ENCODE data around the gene PCDH17.

PCDH17 gene

DNA sequence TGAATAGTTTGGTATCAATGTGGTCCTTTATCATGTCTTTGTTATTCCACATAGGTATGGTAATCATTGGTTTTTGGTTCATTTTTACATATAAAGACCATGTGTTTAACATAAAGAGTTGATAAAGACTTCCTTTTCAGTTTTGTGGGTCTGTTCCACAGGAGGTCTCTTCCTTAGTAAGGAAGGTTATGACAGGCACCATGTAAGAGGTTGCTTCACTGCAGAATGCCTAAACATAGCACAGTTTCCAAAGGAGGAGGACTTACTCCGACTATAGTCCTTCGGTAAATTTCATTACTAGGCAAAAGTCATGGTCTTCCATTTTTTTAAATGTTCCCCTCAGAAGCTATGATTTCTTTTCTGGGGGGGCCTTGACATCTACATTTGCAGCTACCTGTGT, 27.1 kb upstream of the PCDH17 start:
- TF ChIP-seq, protein P1, sequence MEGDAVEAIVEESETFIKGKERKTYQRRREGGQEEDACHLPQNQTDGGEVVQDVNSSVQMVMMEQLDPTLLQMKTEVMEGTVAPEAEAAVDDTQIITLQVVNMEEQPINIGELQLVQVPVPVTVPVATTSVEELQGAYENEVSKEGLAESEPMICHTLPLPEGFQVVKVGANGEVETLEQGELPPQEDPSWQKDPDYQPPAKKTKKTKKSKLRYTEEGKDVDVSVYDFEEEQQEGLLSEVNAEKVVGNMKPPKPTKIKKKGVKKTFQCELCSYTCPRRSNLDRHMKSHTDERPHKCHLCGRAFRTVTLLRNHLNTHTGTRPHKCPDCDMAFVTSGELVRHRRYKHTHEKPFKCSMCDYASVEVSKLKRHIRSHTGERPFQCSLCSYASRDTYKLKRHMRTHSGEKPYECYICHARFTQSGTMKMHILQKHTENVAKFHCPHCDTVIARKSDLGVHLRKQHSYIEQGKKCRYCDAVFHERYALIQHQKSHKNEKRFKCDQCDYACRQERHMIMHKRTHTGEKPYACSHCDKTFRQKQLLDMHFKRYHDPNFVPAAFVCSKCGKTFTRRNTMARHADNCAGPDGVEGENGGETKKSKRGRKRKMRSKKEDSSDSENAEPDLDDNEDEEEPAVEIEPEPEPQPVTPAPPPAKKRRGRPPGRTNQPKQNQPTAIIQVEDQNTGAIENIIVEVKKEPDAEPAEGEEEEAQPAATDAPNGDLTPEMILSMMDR (IDR thresholded peaks at IDR 0.05; ENCODE audit: low read depth, low read length) = no peak
- DNase-seq (ENCODE audit: extremely low read depth, low read depth) = no peak

DNA sequence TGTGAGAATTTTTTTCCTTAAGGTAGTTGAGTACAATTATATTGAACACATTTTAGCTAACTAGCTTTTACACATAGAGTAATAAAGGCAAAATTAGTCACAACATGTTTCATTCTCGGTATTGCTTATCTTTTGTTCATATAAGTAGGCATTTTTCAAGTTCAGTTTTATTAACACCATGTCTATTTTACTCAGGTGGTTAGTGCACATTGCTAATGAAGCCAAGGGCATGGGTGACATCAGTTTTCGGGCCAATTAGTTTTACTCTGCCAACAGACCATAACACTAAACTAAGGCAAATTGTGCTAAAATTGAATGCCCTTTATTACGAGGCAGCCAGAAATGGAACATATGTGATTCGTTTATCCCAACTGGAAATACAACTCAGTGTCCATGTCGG, 19.6 kb upstream of the PCDH17 start:
- TF ChIP-seq, protein P1 (IDR thresholded peaks at IDR 0.05; ENCODE audit: low read depth, low read length) = no peak
- no peak for DNase-seq (ENCODE audit: extremely low read depth, low read depth)

DNA sequence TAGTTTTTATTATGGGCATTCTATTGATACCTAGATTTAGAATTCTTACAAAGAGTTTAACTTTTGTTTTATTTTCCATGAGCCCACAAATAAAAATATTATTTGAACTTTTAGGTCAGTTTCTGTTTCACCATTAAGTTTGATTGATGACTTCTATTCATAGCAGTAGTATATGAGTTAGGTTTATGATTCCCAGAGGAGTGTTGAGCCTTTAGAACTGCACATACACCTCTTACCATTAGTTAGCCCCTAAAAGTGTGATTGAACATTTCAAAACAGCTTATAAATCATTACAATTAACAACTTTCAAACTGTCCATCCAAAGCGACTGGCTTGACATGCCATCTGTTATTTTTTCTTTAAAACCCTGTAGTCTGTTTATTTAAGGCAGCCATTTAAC, 19.0 kb upstream of the PCDH17 start:
- TF ChIP-seq, protein P1 (IDR thresholded peaks at IDR 0.05; ENCODE audit: low read depth, low read length) = no peak
- no peak for DNase-seq (ENCODE audit: extremely low read depth, low read depth)

DNA sequence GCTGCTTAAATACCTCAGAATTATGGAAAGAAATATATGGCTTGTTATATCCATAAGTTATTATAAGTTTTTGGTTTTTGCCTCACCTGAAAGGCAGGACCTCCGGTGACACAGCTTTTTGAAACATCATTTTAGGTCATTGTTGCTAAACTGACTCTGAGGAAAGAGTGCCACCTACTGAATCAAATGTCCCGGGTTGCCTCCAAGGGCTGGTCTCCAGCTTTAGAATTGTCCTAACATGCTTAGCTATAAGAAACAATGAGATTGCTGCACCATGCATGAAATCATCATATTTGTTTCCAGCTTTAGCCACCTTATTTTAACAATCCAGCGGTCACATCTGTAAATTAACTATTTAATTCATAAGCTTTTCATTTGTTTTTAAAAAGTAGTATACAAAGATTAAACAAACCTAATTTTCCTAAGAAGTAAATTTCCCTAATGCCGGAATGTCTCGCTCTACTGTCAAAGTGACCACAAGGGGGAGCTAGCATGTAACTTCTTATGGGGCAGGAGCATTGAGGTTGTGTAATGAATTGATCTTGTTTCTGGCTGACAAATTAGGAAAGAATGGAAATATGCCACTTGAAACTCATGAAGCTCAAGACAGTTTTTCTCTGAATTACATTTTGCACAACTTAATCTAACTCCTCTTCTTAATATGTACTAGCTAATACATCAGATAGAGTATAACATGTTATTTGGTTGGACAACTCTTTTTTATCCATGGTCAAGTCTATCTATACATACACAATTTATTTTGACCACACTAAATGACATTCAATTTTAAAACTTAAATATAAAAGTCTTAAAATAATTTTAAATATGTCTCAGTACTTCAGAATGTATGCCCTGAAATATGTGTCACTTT, 6.7 kb upstream of the PCDH17 start:
- TF ChIP-seq, protein P1 (IDR thresholded peaks at IDR 0.05; ENCODE audit: low read depth, low read length) = peak; percentile 84
- DNase-seq (ENCODE audit: extremely low read depth, low read depth) = peak; percentile 10

DNA sequence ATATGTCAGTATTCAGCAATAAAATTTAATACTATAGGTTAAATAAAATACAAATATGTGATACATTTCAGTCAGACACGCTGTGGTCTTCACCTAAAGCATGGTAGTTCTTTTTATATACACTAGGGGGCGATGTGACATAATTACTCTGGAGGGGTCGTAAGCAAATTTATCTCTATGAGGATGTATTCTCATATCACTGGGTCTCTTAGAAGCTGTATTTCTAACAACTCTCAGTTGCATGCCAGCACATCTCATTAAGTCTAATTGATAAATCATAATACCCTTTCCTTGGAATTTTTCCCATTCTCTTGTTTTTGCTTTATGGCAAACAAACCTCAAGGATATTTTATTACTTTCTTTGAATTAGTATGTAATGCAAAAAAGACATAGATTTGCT, 3.9 kb upstream of the PCDH17 start:
- DNase-seq (ENCODE audit: extremely low read depth, low read depth) = no peak
- TF ChIP-seq, protein P1 (IDR thresholded peaks at IDR 0.05; ENCODE audit: low read depth, low read length) = peak; percentile 49

DNA sequence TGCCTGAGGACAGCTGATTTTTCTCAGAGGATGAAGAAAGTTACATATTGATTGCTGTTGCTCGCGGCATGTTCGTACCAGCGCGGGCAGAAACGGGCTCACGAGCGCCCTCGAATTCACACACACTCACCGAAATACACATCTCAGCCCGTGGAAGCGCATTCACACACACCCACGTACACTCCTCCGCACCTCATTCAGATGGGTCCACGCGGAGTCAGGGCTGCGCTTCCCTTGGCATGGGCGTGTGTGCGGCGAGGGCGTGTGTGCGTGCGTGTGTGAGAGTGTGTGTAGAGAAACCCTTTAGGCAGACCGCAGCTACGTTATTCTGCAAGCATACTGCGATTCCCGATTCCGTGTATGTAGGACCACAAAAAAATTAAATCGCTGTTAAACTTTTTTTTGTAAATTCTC, 2.1 kb upstream of the PCDH17 start:
- no peak for DNase-seq (ENCODE audit: extremely low read depth, low read depth)
- TF ChIP-seq, protein P1 (IDR thresholded peaks at IDR 0.05; ENCODE audit: low read depth, low read length) = no peak

DNA sequence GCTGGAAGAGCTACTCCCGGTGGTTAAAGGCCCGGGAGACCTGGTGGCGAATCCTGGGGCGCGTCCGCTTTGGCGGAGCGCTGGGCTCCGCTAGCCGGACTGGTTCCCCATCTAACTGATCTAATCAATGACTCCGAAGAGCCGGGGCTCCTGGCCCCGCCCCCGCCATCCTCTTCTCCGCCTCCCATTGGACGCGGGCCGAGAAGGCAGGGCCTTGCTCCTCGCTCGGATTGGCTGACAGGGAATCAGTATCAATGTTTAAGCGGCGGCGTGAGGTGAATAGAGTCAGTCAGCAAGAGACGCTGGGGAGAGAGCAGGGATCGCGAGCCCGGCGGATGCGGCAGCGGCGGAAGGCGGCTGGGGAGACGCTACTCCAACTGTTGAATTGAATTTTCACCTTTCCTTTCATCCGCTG, 1.7 kb upstream of the PCDH17 start:
- peak; percentile 11 for DNase-seq (ENCODE audit: extremely low read depth, low read depth)

More for the DNA sequence above, 1.7 kb upstream of the PCDH17 start:
- TF ChIP-seq, protein P1 (IDR thresholded peaks at IDR 0.05; ENCODE audit: low read depth, low read length) = no peak

All from AG09319 (cell line).